NCI-H748 (cell line): ENCODE data around the gene OTX1.
A peak's percentile ranks its signal among the peaks of the same experiment; 100 is the strongest.

Experiments
- DNase-seq: peaks from one replicate; lab custom pipeline; 2025; ENCODE audit not compliant: unreplicated experiment; lab: John Stamatoyannopoulos, UW

OTX1 gene

GRCh38 chr2:63046961-63047320 lies 3.7 kb upstream of the OTX1 start:
- DNase-seq: no peak

- peak; percentile 50 for DNase-seq
These were observed 3.0 kb upstream of the OTX1 start for GRCh38 chr2:63047321-63048279.

- peak; percentile 25 for DNase-seq
These were observed 2.1 kb upstream of the OTX1 start for GRCh38 chr2:63048367-63049171.

GRCh38 chr2:63049211-63049969 lies 1.2 kb upstream of the OTX1 start:
- DNase-seq: peak; percentile 8

GRCh38 chr2:63049970-63050333 lies 678 bp upstream of the OTX1 start:
- DNase-seq: no peak

- DNase-seq: peak; percentile 48
These were observed 588 bp downstream of the OTX1 start for GRCh38 chr2:63051042-63051794.

- DNase-seq: no peak
These were observed 1.2 kb downstream of the OTX1 start for GRCh38 chr2:63051795-63052333.

- DNase-seq: no peak
These were observed 1.9 kb downstream of the OTX1 start for GRCh38 chr2:63052411-63053080.

- DNase-seq: no peak
These were observed 2.7 kb downstream of the OTX1 start for GRCh38 chr2:63053081-63053888.

- no peak for DNase-seq
These were observed 3.4 kb downstream of the OTX1 start for GRCh38 chr2:63053889-63054602.

GRCh38 chr2:63054841-63055225 lies 4.2 kb downstream of the OTX1 start:
- DNase-seq: no peak

GRCh38 chr2:63055226-63056106 lies 4.8 kb downstream of the OTX1 start:
- no peak for DNase-seq

GRCh38 chr2:63056107-63057050 lies 5.7 kb downstream of the OTX1 start:
- no peak for DNase-seq

GRCh38 chr2:63057249-63058143 lies 6.9 kb downstream of the OTX1 start:
- no peak for DNase-seq
